ENCODE measurements around the gene HTT-AS. TPM values are rescaled to one million over a fixed set of nuclear protein-coding genes. Genes with fewer than 3 reads are reported as not detected.

HTT-AS gene
- total RNA-seq, 4 donors from 2014 or later = not detected

DNA sequence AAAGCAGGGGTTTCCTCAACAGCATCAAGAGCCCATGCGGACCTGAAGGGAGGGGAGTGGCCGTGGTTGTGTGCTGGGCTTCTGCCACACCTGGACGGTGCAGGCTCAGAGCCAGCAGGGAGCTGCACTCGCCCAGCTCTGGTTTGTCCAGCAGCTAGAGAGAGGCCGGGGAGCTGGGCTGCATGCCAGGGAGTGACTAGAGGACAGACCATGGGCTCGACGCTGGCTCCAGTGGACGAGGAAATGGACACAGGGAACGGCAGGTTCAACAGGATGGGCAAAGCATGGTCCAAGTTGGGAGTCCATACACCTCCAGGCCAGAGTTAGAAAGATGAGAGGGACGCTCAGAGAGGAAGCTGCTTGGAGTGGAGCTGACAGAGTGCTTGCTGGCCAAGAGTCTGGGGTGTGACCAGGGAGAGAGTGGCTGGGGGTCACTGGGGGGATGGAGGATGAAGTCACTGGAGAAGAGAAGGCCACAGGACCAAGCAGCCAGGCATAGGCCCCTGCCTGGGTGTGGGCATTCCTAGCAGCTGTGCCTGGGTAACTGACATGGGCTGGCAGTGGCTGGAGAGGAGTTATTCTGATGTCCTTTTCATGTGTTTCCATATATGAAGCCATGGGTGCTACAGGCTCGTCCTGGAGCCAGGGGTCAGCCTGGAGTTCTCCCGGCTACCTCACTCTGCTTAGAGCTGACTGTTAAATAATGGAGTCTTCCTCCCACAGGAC, 42.8 kb downstream of the HTT-AS start:
- Histone ChIP-seq H3K36me3 (peaks cover 0 to 4% (median 1%) of the 10 kb centered on the region in 4 donors), H3K9me3 (no peaks in the 10 kb centered on the region), H3K4me3 (no peak overlapping the region), H3K27ac (replicated peaks in 1 of 4) (no peak overlapping the region), H3K4me1 (no peaks in the 10 kb centered on the region), H3K27me3 (no peaks in the 10 kb centered on the region)
- TF ChIP-seq POLR2A (IDR thresholded peaks at IDR 0.05; ENCODE audit: low read depth) = no peak
- DNase-seq (ENCODE audit: extremely low spot score) = no peak
- 60% methylated on average over 10 of the region's 12 CpGs for WGBS
- intact Hi-C loops (cut with DNase I) = loop anchor here (10.0 kb wide), 1 partner anchor 267 kb away; no protein-coding TSS in a partner anchor

GRCh38 chr4:3030566-3031356, 43.6 kb downstream of the HTT-AS start:
- no peak for DNase-seq (ENCODE audit: extremely low spot score)
- Histone ChIP-seq H3K27ac (replicated peaks in 1 of 4) (no peak overlapping the region), H3K9me3 (no peaks in the 10 kb centered on the region), H3K36me3 (peaks cover 0 to 4% (median 1%) of the 10 kb centered on the region in 4 donors), H3K27me3 (no peaks in the 10 kb centered on the region), H3K4me3 (no peak overlapping the region), H3K4me1 (no peaks in the 10 kb centered on the region)
- intact Hi-C loops (cut with DNase I) = loop anchor here (10.0 kb wide), 1 partner anchor 266 kb away; no protein-coding TSS in a partner anchor
- TF ChIP-seq POLR2A (IDR thresholded peaks at IDR 0.05; ENCODE audit: low read depth) = no peak
- TF ChIP-seq EP300 (IDR thresholded peaks at IDR 0.05) = no peak
- TF ChIP-seq CTCF (IDR thresholded peaks at IDR 0.05) = no peak
- 80% methylated on average over 18 of the region's 18 CpGs for WGBS

DNA sequence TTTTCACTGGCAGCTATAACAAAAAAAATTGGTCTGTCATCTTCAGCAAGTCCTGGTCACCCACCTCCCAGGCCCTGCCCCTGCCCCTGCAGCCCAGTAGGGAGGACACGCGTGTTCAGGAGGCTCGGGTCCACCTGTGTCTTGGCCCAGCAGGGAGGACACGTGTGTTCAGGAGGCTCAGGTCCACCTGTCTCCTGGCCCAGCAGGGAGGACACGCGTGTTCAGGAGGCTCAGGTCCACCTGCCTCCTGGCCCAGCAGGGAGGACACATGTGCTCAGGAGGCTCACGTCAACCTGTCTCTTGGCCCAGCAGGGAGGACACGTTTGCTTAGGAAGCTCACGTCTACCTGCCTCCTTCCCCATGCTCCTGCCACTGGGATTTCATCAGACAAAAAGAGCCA, 44.9 kb downstream of the HTT-AS start:
- no peaks in the 10 kb centered on the region for H3K4me1 ChIP-seq
- no peak overlapping the region for H3K4me3 ChIP-seq
- 98% methylated on average over 5 of the region's 9 CpGs for WGBS
- H3K9me3 ChIP-seq = no peaks in the 10 kb centered on the region
- no peak overlapping the region for H3K27ac ChIP-seq (replicated peaks in 1 of 4)
- intact Hi-C loops (cut with DNase I) = no loop called here
- TF ChIP-seq POLR2A (IDR thresholded peaks at IDR 0.05; ENCODE audit: low read depth) (no peak), EP300 (IDR thresholded peaks at IDR 0.05) (no peak), POLR2AphosphoS5 (IDR thresholded peaks at IDR 0.05) (no peak), CTCF (IDR thresholded peaks at IDR 0.05) (no peak)
- no peak for DNase-seq (ENCODE audit: extremely low spot score)
- no peaks in the 10 kb centered on the region for H3K27me3 ChIP-seq
- H3K36me3 ChIP-seq = peaks cover 0 to 4% (median 1%) of the 10 kb centered on the region in 4 donors

- H3K4me3 ChIP-seq = no peak overlapping the region
- H3K9me3 ChIP-seq = no peaks in the 10 kb centered on the region
- no peaks in the 10 kb centered on the region for H3K4me1 ChIP-seq
- TF ChIP-seq POLR2A (IDR thresholded peaks at IDR 0.05; ENCODE audit: low read depth) (no peak), EP300 (IDR thresholded peaks at IDR 0.05) (no peak), POLR2AphosphoS5 (IDR thresholded peaks at IDR 0.05) (no peak), CTCF (IDR thresholded peaks at IDR 0.05) (no peak)
- intact Hi-C loops (cut with DNase I) = no loop called here
- no peaks in the 10 kb centered on the region for H3K27me3 ChIP-seq
- WGBS = 96% methylated on average over 9 of the region's 9 CpGs
- peaks cover 0 to 4% (median 1%) of the 10 kb centered on the region in 4 donors for H3K36me3 ChIP-seq
- DNase-seq (ENCODE audit: extremely low spot score) = no peak
- H3K27ac ChIP-seq (replicated peaks in 1 of 4) = no peak overlapping the region
Observed at GRCh38 chr4:3026540-3026939, 47.8 kb downstream of the HTT-AS start.

- 93% methylated on average over 21 of the region's 21 CpGs for WGBS
- intact Hi-C loops (cut with DNase I) = no loop called here
- DNase-seq (ENCODE audit: extremely low spot score) = no peak
- Histone ChIP-seq H3K27me3 (no peaks in the 10 kb centered on the region), H3K4me3 (no peak overlapping the region), H3K4me1 (no peaks in the 10 kb centered on the region), H3K9me3 (no peaks in the 10 kb centered on the region), H3K36me3 (peaks cover 0 to 4% (median 1%) of the 10 kb centered on the region in 4 donors), H3K27ac (replicated peaks in 1 of 4) (no peak overlapping the region)
- no peak for TF ChIP-seq POLR2A (IDR thresholded peaks at IDR 0.05; ENCODE audit: low read depth)
- no peak for TF ChIP-seq POLR2AphosphoS5 (IDR thresholded peaks at IDR 0.05)
- TF ChIP-seq CTCF (IDR thresholded peaks at IDR 0.05) = no peak
- TF ChIP-seq EP300 (IDR thresholded peaks at IDR 0.05) = no peak
Observed at GRCh38 chr4:3025881-3026280, 48.5 kb downstream of the HTT-AS start.

All from esophagus muscularis mucosa (tissue), 4 donors.